Pancreas (tissue), 10 donors: ENCODE measurements around the gene HIVEP2. TPM values are rescaled to one million over a fixed set of nuclear protein-coding genes. Genes with fewer than 3 reads are reported as not detected.

Experiments used
- ATAC-seq, 4 donors: fragments of 200-7000 bp; cut with Tn5 transposase; one replicate each; pipeline versions ENCODE4 v1.8.0 to v1.9.1; 2020; ENCODE audit warnings: mild to moderate bottlenecking in 4 of 4, moderate library complexity in 4 of 4
- DNase-seq, 6 donors: peaks; one replicate each; pipeline ENCODE4 v3.0.0-alpha.2; 2020
- FAIRE-seq: peaks from 2 replicates; lab custom pipeline; 2012; peaks lifted over from hg19 to GRCh38; lab: Jason Lieb, UNC
- H3K27ac ChIP-seq, 4 donors: fragments of 200-600 bp; sonication (generic); 1 replicate in 3 of 4; 2 replicates in 1 of 4; pipeline versions ENCODE4 v1.5.0 to v1.8.0; 2020
- H3K27me3 ChIP-seq, 4 donors: fragments of 200-600 bp; one replicate each; pipeline ENCODE4 v1.8.0; 2021
- H3K36me3 ChIP-seq, 3 donors: fragments of 200-600 bp; sonication (generic) in 1 of 3; one replicate each; pipeline versions ENCODE4 v1.5.0 to v1.8.0; 2020 to 2021
- H3K4me1 ChIP-seq, 3 donors: fragments of 200-600 bp; one replicate each; pipeline ENCODE4 v1.8.0; 2021
- H3K4me3 ChIP-seq, 4 donors: fragments of 200-600 bp; sonication (generic) in 2 of 4; one replicate each; pipeline versions ENCODE4 v1.5.0 to v1.8.0; 2020 to 2021
- H3K9me3 ChIP-seq, 4 donors: fragments of 200-600 bp; one replicate each; pipeline ENCODE4 v1.8.0; 2021
- WGBS, 2 donors: extraction: QIAGEN DNeasy Blood & Tissue Kit; methylation state at CpG; one replicate each; pipeline ENCODE4 v1.1.7; 2013; 5-methylcytosine and 5-hydroxymethylcytosine counted together
- intact Hi-C, 3 donors: fragments of 100-400 bp; cut with DNase I; formaldehyde crosslinking; loops; one replicate each; pipeline versions ENCODE4 v1.11.1 to v1.14.2; 2022
- polyA plus RNA-seq, 2 donors: library from polyadenylated mRNA; stranded (reverse); fragments of 200-250 nt; gene quantifications; one replicate each; pipeline ENCODE4 v1.2.3, GENCODE V29; 2013
- total RNA-seq, 6 donors: library from RNA; stranded (reverse); fragmentation: NEBNext Ultra II Directional in 4 of 6; extraction: Animal tissue kit (Norgen Biotek cat#: 25700) in 4 of 6; gene quantifications; one replicate each; pipeline versions ENCODE4 v1.2.1 to v1.2.4, GENCODE V29; 2021 to 2023
- TF ChIP-seq, protein P1 (sequence below), 4 donors: fragments of 200-600 bp; sonication (generic) in 3 of 4; IDR thresholded peaks; one replicate each; pipeline versions ENCODE4 v1.5.0 to v1.8.0; 2021; ENCODE audit warnings: antibody characterized with exemption in 4 of 4
- donor health status: healthy with polysubstance abuse.
- donor health status: DM: no; HTN: no; CAD: no; lungs with moderate emphysema.
- donor health status: DM: no; HTN: no; CAD: no.
- donor health status: control.
- donor health status: control.
- donor health status: Bipolar disorder and iron deficiency.
- donor health status: DM: yes; HTN: yes; CAD: no.
- donor health status: DM: no; HTN: no; CAD: no.
- donor health status: DM: no; HTN: no; CAD: no.
- donor health status: DM: yes; HTN: yes; CAD: no.

Gene HIVEP2
- total and polyA plus RNA-seq, 8 donors = 3.8 to 14.0 (median 8.6) TPM

DNA sequence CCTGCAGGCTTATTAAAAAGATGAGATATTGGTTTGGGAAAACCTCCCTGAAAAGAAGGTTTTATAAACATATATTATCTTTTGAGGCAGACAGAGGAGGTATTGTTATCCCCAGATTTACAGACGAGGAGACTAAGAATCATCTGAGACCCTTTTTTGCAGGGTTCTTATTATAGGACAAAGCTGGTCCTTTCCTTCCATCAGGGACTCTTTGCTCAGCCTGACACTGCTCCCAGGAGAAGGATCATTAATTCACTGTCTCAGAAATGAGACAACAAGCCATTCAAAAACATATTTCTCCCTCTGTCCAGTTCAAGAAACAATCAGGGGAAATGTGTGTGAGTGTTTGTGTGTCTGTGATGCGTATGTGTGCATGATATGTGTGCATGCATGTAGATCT, 33.5 kb downstream of the HIVEP2 start:
- no peak overlapping the region for H3K27ac ChIP-seq
- DNase-seq (no peak), ATAC-seq (no peak), FAIRE-seq (no peak)
- H3K4me3 ChIP-seq = no peak overlapping the region
- WGBS, 2 donors = 81 to 91% methylated on average over 2 of the region's 2 CpGs
- TF ChIP-seq, protein P1, sequence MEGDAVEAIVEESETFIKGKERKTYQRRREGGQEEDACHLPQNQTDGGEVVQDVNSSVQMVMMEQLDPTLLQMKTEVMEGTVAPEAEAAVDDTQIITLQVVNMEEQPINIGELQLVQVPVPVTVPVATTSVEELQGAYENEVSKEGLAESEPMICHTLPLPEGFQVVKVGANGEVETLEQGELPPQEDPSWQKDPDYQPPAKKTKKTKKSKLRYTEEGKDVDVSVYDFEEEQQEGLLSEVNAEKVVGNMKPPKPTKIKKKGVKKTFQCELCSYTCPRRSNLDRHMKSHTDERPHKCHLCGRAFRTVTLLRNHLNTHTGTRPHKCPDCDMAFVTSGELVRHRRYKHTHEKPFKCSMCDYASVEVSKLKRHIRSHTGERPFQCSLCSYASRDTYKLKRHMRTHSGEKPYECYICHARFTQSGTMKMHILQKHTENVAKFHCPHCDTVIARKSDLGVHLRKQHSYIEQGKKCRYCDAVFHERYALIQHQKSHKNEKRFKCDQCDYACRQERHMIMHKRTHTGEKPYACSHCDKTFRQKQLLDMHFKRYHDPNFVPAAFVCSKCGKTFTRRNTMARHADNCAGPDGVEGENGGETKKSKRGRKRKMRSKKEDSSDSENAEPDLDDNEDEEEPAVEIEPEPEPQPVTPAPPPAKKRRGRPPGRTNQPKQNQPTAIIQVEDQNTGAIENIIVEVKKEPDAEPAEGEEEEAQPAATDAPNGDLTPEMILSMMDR (IDR thresholded peaks at IDR 0.05) = no peak
- H3K4me1 ChIP-seq = no peaks in the 10 kb centered on the region
- H3K36me3 ChIP-seq = no peaks in the 10 kb centered on the region
- H3K27me3 ChIP-seq = no peaks in the 10 kb centered on the region
- H3K9me3 ChIP-seq = no peaks in the 10 kb centered on the region
- intact Hi-C loops = no loop called here

GRCh38 chr6:142909686-142910085, 35.3 kb downstream of the HIVEP2 start:
- FAIRE-seq = no peak
- H3K27ac ChIP-seq = no peak overlapping the region
- TF ChIP-seq, protein P1 (IDR thresholded peaks at IDR 0.05) = no peak
- H3K4me1 ChIP-seq = no peaks in the 10 kb centered on the region
- no peaks in the 10 kb centered on the region for H3K9me3 ChIP-seq
- no peak overlapping the region for H3K4me3 ChIP-seq
- no peaks in the 10 kb centered on the region for H3K27me3 ChIP-seq
- intact Hi-C loops = no loop called here
- no peak for DNase-seq
- H3K36me3 ChIP-seq = no peaks in the 10 kb centered on the region
- no peak for ATAC-seq

DNA sequence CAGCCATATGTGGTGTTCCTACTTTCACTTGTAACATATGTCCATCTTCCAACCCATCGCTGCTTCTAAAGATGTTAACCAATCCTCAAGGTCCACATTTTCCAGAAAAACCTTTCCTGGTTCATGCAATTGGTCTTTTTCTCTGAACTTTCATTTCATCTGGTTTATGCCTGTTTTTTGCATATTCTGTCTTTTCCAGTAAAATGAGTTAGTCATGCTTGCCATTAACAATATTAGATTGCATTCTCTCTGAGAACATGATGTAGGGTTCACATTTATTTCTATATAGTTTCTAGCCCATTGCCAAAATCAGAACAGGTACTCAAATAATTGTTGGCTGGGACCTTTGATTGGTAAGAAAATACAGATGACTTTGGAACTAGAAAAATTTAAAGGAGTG, 36.7 kb downstream of the HIVEP2 start:
- intact Hi-C loops = no loop called here
- no peaks in the 10 kb centered on the region for H3K9me3 ChIP-seq
- ATAC-seq (no peak), DNase-seq (no peak), FAIRE-seq (no peak)
- H3K4me3 ChIP-seq = no peak overlapping the region
- H3K27ac ChIP-seq = no peak overlapping the region
- no peaks in the 10 kb centered on the region for H3K4me1 ChIP-seq
- WGBS, 2 donors = 98 to 100% methylated on average over 1 of the region's 1 CpG
- no peaks in the 10 kb centered on the region for H3K36me3 ChIP-seq
- no peaks in the 10 kb centered on the region for H3K27me3 ChIP-seq
- TF ChIP-seq, protein P1 (IDR thresholded peaks at IDR 0.05) = no peak

GRCh38 chr6:142907544-142907943, 37.4 kb downstream of the HIVEP2 start:
- H3K27me3 ChIP-seq = no peaks in the 10 kb centered on the region
- H3K27ac ChIP-seq = no peak overlapping the region
- H3K9me3 ChIP-seq = no peaks in the 10 kb centered on the region
- no peak overlapping the region for H3K4me3 ChIP-seq
- TF ChIP-seq, protein P1 (IDR thresholded peaks at IDR 0.05) = no peak
- intact Hi-C loops = no loop called here
- ATAC-seq (no peak), DNase-seq (no peak), FAIRE-seq (no peak)
- H3K4me1 ChIP-seq = peaks cover under 1 to 6% (median 3%) of the 10 kb centered on the region in 3 donors
- H3K36me3 ChIP-seq = no peaks in the 10 kb centered on the region
- WGBS, 2 donors = 72 to 75% methylated on average over 5 of the region's 5 CpGs

GRCh38 chr6:142906945-142907470, 38.0 kb downstream of the HIVEP2 start:
- Histone ChIP-seq H3K36me3 (no peaks in the 10 kb centered on the region), H3K27me3 (no peaks in the 10 kb centered on the region), H3K4me1 (peaks cover 5 to 11% (median 6%) of the 10 kb centered on the region in 3 donors), H3K9me3 (no peaks in the 10 kb centered on the region), H3K4me3 (no peak overlapping the region), H3K27ac (no peak overlapping the region)
- FAIRE-seq (no peak), DNase-seq (no peak), ATAC-seq (no peak)
- TF ChIP-seq, protein P1 (IDR thresholded peaks at IDR 0.05) = no peak
- 73 to 77% methylated on average over 4 of the region's 4 CpGs for WGBS, 2 donors
- intact Hi-C loops = no loop called here
